VCaP (cell line): ENCODE measurements around the gene TTLL8.
A peak's percentile ranks its signal among the peaks of the same experiment; 100 is the strongest.

Experiments
- H3K27ac ChIP-seq: fragments of 450-650 bp; 2 replicates; pipeline ENCODE4 v1.5.1; 2017
- TF ChIP-seq, protein P1 (sequence below): fragments of 450-650 bp; conservative IDR thresholded peaks from 2 replicates; pipeline ENCODE4 v1.5.1; 2017; ENCODE audit warnings: mild to moderate bottlenecking, moderate library complexity

The TTLL8 gene

GRCh38 chr22:49972163-49973017 lies 85.7 kb downstream of the TTLL8 start:
- TF ChIP-seq, protein P1, sequence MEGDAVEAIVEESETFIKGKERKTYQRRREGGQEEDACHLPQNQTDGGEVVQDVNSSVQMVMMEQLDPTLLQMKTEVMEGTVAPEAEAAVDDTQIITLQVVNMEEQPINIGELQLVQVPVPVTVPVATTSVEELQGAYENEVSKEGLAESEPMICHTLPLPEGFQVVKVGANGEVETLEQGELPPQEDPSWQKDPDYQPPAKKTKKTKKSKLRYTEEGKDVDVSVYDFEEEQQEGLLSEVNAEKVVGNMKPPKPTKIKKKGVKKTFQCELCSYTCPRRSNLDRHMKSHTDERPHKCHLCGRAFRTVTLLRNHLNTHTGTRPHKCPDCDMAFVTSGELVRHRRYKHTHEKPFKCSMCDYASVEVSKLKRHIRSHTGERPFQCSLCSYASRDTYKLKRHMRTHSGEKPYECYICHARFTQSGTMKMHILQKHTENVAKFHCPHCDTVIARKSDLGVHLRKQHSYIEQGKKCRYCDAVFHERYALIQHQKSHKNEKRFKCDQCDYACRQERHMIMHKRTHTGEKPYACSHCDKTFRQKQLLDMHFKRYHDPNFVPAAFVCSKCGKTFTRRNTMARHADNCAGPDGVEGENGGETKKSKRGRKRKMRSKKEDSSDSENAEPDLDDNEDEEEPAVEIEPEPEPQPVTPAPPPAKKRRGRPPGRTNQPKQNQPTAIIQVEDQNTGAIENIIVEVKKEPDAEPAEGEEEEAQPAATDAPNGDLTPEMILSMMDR = no peak
- no peak overlapping the region for H3K27ac ChIP-seq

DNA sequence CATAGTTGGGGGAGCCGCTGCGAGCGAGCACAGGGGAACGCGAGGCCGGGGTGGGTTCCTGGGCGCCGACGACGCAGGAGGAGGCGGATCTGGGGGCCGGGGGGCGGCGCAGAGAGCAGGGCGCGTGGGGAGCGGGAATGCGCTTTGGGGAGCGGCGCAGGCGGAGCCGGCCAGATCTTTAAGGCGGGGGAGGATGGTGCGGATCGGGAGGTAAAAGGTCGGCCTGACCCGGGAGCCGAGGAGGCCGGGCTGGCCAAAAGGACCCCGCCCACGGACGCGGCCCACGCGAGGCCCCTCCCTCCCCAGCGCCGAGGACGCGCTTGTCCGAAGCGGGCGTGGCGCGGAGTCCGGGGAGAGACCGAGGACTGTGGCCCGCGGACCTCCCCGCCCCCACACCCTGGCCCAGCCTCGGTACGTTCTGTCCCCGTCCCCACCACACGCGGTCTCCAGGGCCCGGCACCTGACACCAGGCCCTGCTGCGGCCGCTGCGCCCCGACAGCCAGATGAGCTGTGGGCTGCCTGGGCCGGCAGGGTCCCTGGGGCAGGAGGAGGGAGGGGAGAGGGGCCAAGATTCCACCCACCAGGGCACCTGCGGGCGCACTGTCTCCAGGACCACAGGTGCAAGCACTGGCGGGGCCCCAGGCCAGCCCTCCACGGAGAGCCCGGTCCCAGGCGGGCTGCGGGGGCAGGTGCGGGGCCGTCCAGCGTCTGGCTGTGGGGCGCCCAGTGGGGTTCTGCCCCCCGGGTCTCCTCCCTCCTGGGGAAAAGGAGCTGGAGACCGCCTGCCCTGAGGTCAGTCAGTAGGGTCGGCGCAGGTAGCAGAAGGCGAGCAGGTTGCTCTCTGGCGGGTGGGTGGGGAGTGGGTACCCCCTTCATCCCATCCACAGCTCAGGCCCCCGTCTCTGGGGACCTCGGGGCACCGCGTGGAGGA lies 86.6 kb downstream of the TTLL8 start:
- TF ChIP-seq, protein P1 = no peak
- peak overlapping the region; percentile 62 for H3K27ac ChIP-seq

- peak overlapping the region; percentile 62 for H3K27ac ChIP-seq
- TF ChIP-seq, protein P1 = no peak
Measured at GRCh38 chr22:49970528-49971231, 87.4 kb downstream of the TTLL8 start.

DNA sequence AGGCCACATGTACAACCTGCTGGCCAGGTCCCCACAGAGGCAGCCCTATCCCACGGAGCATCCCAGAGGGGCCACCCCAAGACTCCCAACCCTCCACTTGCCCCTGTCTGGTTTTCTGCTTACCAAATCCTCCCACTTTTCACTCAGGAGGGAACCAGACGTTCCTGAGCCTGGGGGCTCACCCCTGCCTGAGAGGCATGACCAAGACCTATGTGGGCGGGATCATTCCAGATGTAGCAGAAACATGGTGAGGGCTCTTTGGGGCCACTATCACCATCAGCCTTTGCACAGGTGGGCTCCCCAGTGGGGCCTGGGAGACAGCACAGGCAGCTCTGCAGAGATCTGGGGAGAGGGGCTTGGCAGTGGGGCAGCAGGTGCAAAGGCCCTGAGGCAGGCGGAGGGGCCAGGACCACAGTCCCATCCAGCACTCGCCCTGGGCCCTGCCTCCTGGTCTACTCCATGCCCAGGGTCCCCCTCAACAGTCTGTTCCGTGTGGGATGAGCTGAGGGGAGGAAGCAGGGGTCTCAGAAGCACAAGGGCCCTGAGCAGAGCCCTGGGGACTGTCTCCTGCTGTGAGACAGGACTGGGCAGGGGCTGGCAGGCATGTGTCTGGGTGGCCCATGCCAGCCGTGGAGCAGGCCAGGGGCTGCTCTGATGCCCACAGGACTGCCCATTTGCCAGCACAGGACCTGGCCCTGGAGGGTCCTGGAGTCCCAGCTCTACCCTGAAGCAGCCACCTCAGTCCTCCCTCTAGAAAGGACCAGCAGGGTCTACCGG lies 88.2 kb downstream of the TTLL8 start:
- TF ChIP-seq, protein P1 = no peak
- peak overlapping the region; percentile 62 for H3K27ac ChIP-seq

- no peak overlapping the region for H3K27ac ChIP-seq
- TF ChIP-seq, protein P1 = no peak
Measured at GRCh38 chr22:49968831-49969661, 89.1 kb downstream of the TTLL8 start.
